Hepatocyte (in vitro differentiated cells): ENCODE data around the gene TIGD6. TPM values are rescaled to one million over a fixed set of nuclear protein-coding genes. Genes with fewer than 3 reads are reported as not detected.

Experiments used
- DNase-seq: peaks from one replicate; pipeline ENCODE4 v3.0.0-alpha.2; 2016; ENCODE audit warnings: low spot score
- H2AFZ ChIP-seq: fragments of 200-600 bp; sonication (generic); 2 replicates; pipeline ENCODE4 v1.6.0; 2016; ENCODE audit warnings: antibody characterized with exemption, mild to moderate bottlenecking
- H3K27ac ChIP-seq: fragments of 200-600 bp; sonication (generic); 2 replicates; pipeline ENCODE4 v1.5.1; 2016; ENCODE audit warnings: mild to moderate bottlenecking
- H3K27me3 ChIP-seq: fragments of 200-600 bp; sonication (generic); 2 replicates; pipeline ENCODE4 v1.6.1; 2016
- H3K36me3 ChIP-seq: fragments of 200-600 bp; sonication (generic); replicated peaks from 2 replicates; pipeline ENCODE4 v1.5.1; 2016; ENCODE audit warnings: low read depth; ENCODE audit not compliant: insufficient read depth
- H3K4me1 ChIP-seq: fragments of 200-600 bp; sonication (generic); 2 replicates; pipeline ENCODE4 v1.5.1; 2016; ENCODE audit warnings: mild to moderate bottlenecking, moderate library complexity; ENCODE audit not compliant: insufficient read depth
- H3K4me2 ChIP-seq: fragments of 200-600 bp; sonication (generic); 2 replicates; pipeline ENCODE4 v1.6.0; 2016
- H3K4me3 ChIP-seq: fragments of 200-600 bp; sonication (generic); 2 replicates; pipeline ENCODE4 v1.5.1; 2016; ENCODE audit warnings: mild to moderate bottlenecking
- H3K79me2 ChIP-seq: fragments of 200-600 bp; sonication (generic); 2 replicates; pipeline ENCODE4 v1.6.0; 2017; ENCODE audit warnings: mild to moderate bottlenecking
- H3K9me2 ChIP-seq: fragments of 200-600 bp; sonication (generic); replicated peaks from 2 replicates; pipeline ENCODE4 v1.6.0; 2017; ENCODE audit warnings: mild to moderate bottlenecking; ENCODE audit not compliant: insufficient read depth
- H3K9me3 ChIP-seq: fragments of 200-600 bp; sonication (generic); 2 replicates; pipeline ENCODE4 v1.5.1; 2016; ENCODE audit warnings: low read depth, mild to moderate bottlenecking
- H4K20me1 ChIP-seq: fragments of 200-600 bp; sonication (generic); 2 replicates; pipeline ENCODE4 v1.6.0; 2016; ENCODE audit warnings: mild to moderate bottlenecking; ENCODE audit not compliant: insufficient read depth, poor library complexity, severe bottlenecking
- EZH2 ChIP-seq: fragments of 200-600 bp; sonication (generic); IDR thresholded peaks from 2 replicates; pipeline ENCODE4 v1.6.1; 2016; ENCODE audit warnings: antibody characterized with exemption, mild to moderate bottlenecking, borderline replicate concordance
- EZH2phosphoT487 ChIP-seq: fragments of 200-600 bp; sonication (generic); IDR thresholded peaks from one replicate; pipeline ENCODE4 v1.6.1; 2018; ENCODE audit warnings: antibody characterized with exemption, mild to moderate bottlenecking, low read depth, moderate library complexity; ENCODE audit not compliant: unreplicated experiment, severe bottlenecking
- WGBS: methylation state at CpG from one replicate; pipeline ENCODE4 v1.1.6; 2016; ENCODE audit warnings: low lambda C conversion rate; ENCODE audit errors: missing lambda C conversion rate; 5-methylcytosine and 5-hydroxymethylcytosine counted together
- polyA plus RNA-seq: library from polyadenylated mRNA; unstranded; fragments of >200 nt; fragmentation: Nextera tagmentation; extraction: Ambion mirVana; gene quantifications from 2 replicates; pipeline ENCODE4 v1.2.1, GENCODE V29; 2016
- total RNA-seq: library from RNA; depleted of rRNA; stranded (reverse); fragments of >200 nt; gene quantifications from 2 replicates; pipeline ENCODE4 v1.2.3, GENCODE V29; 2014
- TF ChIP-seq, protein P1 (sequence below): fragments of 200-600 bp; sonication (generic); IDR thresholded peaks from 2 replicates; pipeline ENCODE4 v1.5.1; 2016; ENCODE audit warnings: antibody characterized with exemption, mild to moderate bottlenecking; ENCODE audit not compliant: poor library complexity

TIGD6 gene
- total and polyA plus RNA-seq, 2 experiments from 2014 or later, result 4.6 to 5.0 TPM

DNA sequence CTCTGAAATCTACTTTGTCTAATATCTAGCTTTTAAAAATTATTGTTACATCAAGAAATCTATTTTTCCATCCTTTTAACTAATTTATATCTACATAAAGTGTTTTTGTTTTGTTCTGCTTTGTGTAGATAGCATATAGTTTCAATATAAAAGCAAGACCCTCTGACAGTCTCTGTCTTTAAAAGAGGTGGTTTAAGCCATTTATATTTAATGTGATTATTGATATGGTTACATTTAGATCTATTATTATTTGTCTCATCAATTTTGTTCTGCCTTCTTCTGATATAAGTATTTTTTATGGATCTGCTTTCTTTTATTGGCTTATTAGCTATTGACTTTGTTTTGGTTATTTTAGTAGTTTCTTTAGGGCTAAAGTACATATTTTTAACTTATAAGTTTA lies 16.1 kb upstream of the TIGD6 start:
- Histone ChIP-seq H3K4me2 (no peak overlapping the region), H3K27me3 (no peaks in the 10 kb centered on the region), H2AFZ (no peak overlapping the region), H3K27ac (no peak overlapping the region), H3K36me3 (peaks cover 9% of the 10 kb centered on the region), H3K4me1 (no peaks in the 10 kb centered on the region), H3K4me3 (no peak overlapping the region), H3K79me2 (peaks cover 16% of the 10 kb centered on the region), H3K9me3 (peaks cover 7% of the 10 kb centered on the region), H3K9me2 (no peaks in the 10 kb centered on the region), H4K20me1 (no peaks in the 10 kb centered on the region)
- TF ChIP-seq, protein P1, sequence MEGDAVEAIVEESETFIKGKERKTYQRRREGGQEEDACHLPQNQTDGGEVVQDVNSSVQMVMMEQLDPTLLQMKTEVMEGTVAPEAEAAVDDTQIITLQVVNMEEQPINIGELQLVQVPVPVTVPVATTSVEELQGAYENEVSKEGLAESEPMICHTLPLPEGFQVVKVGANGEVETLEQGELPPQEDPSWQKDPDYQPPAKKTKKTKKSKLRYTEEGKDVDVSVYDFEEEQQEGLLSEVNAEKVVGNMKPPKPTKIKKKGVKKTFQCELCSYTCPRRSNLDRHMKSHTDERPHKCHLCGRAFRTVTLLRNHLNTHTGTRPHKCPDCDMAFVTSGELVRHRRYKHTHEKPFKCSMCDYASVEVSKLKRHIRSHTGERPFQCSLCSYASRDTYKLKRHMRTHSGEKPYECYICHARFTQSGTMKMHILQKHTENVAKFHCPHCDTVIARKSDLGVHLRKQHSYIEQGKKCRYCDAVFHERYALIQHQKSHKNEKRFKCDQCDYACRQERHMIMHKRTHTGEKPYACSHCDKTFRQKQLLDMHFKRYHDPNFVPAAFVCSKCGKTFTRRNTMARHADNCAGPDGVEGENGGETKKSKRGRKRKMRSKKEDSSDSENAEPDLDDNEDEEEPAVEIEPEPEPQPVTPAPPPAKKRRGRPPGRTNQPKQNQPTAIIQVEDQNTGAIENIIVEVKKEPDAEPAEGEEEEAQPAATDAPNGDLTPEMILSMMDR, result no peak
- TF ChIP-seq EZH2 (no peak), EZH2phosphoT487 (no peak)
- no peak for DNase-seq

DNA sequence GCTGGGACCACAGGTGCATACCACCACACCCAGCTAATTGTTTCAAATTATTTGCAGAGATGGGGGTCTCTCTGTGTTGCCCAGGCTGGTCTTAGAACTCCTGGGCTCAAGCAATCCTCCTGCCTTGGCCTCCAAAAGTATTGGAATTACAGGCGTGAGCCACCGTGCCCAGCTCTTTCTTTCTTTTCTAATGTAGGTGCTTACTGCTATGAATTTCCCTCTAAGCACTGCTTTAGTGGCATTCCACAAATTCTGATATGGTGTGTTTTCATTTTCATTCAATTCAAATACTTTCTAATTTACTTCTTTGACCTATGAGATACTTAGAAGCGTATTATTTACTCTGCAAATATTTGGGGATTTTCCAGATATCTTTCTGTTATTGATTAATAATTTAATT lies 15.0 kb upstream of the TIGD6 start:
- Histone ChIP-seq H4K20me1 (no peaks in the 10 kb centered on the region), H3K4me1 (no peaks in the 10 kb centered on the region), H3K36me3 (peaks cover 4% of the 10 kb centered on the region), H3K9me3 (peaks cover 7% of the 10 kb centered on the region), H3K79me2 (peaks cover 19% of the 10 kb centered on the region), H3K4me3 (no peak overlapping the region), H2AFZ (no peak overlapping the region), H3K27ac (no peak overlapping the region), H3K27me3 (no peaks in the 10 kb centered on the region), H3K4me2 (no peak overlapping the region), H3K9me2 (no peaks in the 10 kb centered on the region)
- TF ChIP-seq EZH2 (no peak), EZH2phosphoT487 (no peak)
- TF ChIP-seq, protein P1, result no peak
- no peak for DNase-seq
- WGBS, result 99% methylated on average over 3 of the region's 3 CpGs

DNA sequence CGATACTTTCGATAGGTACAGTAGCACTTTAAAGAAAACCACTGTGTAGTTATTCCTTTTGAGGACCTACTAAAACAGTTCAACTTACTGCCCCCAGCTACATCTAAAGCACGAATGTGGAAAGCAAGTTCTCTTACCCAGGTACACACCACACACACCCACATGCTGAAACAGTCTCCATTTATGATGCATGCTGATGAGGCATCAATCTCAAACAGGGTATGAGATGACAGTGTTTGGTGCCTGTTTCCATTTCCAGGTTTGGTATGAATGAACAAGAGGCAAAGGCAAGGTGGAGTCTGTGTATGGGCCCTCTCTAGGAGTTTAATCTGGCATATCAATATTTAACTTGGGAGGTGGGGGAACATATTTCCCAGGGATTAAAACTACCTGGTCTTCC lies 14.0 kb upstream of the TIGD6 start:
- Histone ChIP-seq H3K79me2 (peaks cover 20% of the 10 kb centered on the region), H3K27me3 (no peaks in the 10 kb centered on the region), H3K9me2 (no peaks in the 10 kb centered on the region), H3K27ac (no peak overlapping the region), H3K4me1 (no peaks in the 10 kb centered on the region), H4K20me1 (no peaks in the 10 kb centered on the region), H3K36me3 (peaks cover 4% of the 10 kb centered on the region), H3K4me2 (no peak overlapping the region), H3K9me3 (peaks cover 7% of the 10 kb centered on the region), H2AFZ (no peak overlapping the region), H3K4me3 (no peak overlapping the region)
- WGBS, result 96% methylated on average over 3 of the region's 3 CpGs
- no peak for TF ChIP-seq EZH2phosphoT487
- no peak for TF ChIP-seq EZH2
- TF ChIP-seq, protein P1, result no peak
- no peak for DNase-seq

DNA sequence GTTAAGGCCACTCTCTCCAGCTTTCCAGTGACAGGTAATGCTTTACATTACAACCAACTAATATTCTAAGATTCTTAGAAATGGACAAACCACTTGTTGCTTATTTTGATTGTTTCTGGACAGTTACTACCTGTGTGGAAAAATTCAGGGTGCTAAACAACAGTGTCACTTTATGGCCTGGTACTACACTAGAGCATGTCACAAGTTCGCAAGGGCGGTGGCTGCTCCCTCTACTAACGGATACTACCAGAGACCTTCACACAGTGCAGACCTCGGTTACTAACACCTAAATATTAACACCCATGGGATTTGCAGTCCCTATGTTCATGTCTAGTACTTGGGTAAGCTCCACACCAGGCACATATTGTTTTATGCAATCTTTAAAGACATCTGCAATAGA lies 13.5 kb upstream of the TIGD6 start:
- 95% methylated on average over 4 of the region's 4 CpGs for WGBS

More for the DNA sequence above, 13.5 kb upstream of the TIGD6 start:
- H3K36me3 ChIP-seq, result peaks cover 4% of the 10 kb centered on the region
- H2AFZ ChIP-seq, result no peak overlapping the region
- TF ChIP-seq, protein P1, result no peak
- TF ChIP-seq EZH2, result no peak
- DNase-seq, result no peak
- H3K27me3 ChIP-seq, result no peaks in the 10 kb centered on the region
- no peaks in the 10 kb centered on the region for H4K20me1 ChIP-seq
- no peak overlapping the region for H3K4me3 ChIP-seq
- H3K79me2 ChIP-seq, result peaks cover 23% of the 10 kb centered on the region
- no peaks in the 10 kb centered on the region for H3K9me2 ChIP-seq
- no peak overlapping the region for H3K27ac ChIP-seq
- H3K4me1 ChIP-seq, result peaks cover 4% of the 10 kb centered on the region
- H3K4me2 ChIP-seq, result no peak overlapping the region
- peaks cover 7% of the 10 kb centered on the region for H3K9me3 ChIP-seq
